Suprapubic skin (tissue), 3 donors: ENCODE data around the gene DCX.

Experiments
- POLR2A ChIP-seq, 2 donors: fragments of 450-650 bp; IDR thresholded peaks; one replicate each; pipeline ENCODE4 v1.6.1; 2017; ENCODE audit warnings: antibody characterized with exemption in 2 of 2, mild to moderate bottlenecking in 2 of 2, moderate library complexity in 2 of 2
- TF ChIP-seq, protein P1 (sequence below), 2 donors: fragments of 200-600 bp in 1 of 2; fragments of 450-650 bp in 1 of 2; sonication (generic) in 1 of 2; IDR thresholded peaks; one replicate each; pipeline ENCODE4 v1.5.1; 2016 to 2019; ENCODE audit warnings: antibody characterized with exemption in 2 of 2, mild to moderate bottlenecking in 1 of 2, moderate library complexity in 1 of 2

DNA sequence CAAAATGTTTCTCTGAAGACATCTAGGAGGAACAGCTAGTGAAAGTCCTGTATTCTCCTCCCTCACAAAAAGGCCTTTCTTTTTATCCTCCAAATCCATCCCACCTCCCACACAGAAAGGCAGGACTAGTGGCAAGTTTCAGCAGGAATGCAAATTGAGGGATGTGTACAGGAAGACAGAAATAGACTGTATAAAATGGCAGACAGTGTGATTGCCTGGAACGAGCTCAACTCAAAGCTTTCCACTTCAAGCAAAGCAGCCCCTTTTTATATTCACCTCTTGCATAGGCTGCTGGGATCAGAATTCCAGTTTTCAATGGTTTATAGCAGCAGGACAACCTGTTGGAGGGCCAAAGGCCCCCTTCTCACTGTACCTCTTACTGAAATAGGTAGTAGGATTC lies 57.5 kb downstream of the DCX start:
- TF ChIP-seq, protein P1, sequence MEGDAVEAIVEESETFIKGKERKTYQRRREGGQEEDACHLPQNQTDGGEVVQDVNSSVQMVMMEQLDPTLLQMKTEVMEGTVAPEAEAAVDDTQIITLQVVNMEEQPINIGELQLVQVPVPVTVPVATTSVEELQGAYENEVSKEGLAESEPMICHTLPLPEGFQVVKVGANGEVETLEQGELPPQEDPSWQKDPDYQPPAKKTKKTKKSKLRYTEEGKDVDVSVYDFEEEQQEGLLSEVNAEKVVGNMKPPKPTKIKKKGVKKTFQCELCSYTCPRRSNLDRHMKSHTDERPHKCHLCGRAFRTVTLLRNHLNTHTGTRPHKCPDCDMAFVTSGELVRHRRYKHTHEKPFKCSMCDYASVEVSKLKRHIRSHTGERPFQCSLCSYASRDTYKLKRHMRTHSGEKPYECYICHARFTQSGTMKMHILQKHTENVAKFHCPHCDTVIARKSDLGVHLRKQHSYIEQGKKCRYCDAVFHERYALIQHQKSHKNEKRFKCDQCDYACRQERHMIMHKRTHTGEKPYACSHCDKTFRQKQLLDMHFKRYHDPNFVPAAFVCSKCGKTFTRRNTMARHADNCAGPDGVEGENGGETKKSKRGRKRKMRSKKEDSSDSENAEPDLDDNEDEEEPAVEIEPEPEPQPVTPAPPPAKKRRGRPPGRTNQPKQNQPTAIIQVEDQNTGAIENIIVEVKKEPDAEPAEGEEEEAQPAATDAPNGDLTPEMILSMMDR (IDR thresholded peaks at IDR 0.05): no peak
- no peak for TF ChIP-seq POLR2A (IDR thresholded peaks at IDR 0.05)
